Gastroesophageal sphincter (tissue), 3 donors: ENCODE measurements around the gene HS2ST1.

Experiments used
- EP300 ChIP-seq: sonication (generic); formaldehyde crosslinking; IDR thresholded peaks from one replicate; pipeline ENCODE4 v1.6.1; 2017; ENCODE audit warnings: antibody characterized with exemption, mild to moderate bottlenecking
- POLR2A ChIP-seq, 2 donors: fragments of 450-650 bp; IDR thresholded peaks; one replicate each; pipeline ENCODE4 v1.6.1; 2017; ENCODE audit warnings: antibody characterized with exemption in 2 of 2, mild to moderate bottlenecking in 2 of 2, moderate library complexity in 1 of 2
- TF ChIP-seq, protein P1 (sequence below), 4 experiments: fragments of 200-600 bp in 2 of 4; fragments of 450-650 bp in 2 of 4; sonication (generic) in 1 of 4; IDR thresholded peaks; one replicate each; pipeline ENCODE4 v1.5.1; 2017 to 2019; ENCODE audit warnings: antibody characterized with exemption in 4 of 4, mild to moderate bottlenecking in 2 of 4, moderate library complexity in 2 of 4

DNA sequence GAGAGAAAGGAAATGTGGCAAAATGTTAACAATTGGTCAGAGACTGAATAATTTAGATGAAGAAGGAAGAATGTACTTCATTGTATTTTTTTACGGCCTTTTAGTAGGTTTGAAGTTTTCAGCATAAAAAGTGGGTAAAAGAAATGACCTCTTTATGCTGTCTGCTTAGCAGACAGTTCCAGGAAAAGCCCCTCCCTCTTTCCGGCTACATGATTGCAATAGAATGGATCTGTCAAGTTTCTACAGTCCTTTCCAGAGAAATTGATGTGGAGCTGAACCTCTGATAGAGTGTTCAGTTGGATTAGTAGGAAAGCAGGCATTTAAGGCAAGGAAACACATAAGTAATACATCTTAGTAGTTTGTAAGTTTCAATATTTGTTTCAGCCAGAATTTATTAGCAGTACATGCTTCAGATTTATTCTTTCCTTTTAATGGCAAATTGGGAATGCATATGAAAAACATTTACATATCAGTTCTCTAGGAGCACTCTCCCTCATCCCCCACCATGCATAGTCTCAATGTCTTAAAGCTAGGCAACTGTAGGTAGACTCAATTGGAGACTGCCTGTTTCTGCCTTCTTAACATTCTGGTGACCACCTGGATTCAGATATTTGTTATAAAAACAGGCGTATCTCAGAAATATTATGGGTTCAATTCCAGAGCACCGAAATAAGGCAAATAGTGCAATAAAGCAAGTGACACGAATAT lies 36.4 kb downstream of the HS2ST1 start:
- no peak for TF ChIP-seq POLR2A (IDR thresholded peaks at IDR 0.05)
- TF ChIP-seq EP300, result no peak
- TF ChIP-seq, protein P1, sequence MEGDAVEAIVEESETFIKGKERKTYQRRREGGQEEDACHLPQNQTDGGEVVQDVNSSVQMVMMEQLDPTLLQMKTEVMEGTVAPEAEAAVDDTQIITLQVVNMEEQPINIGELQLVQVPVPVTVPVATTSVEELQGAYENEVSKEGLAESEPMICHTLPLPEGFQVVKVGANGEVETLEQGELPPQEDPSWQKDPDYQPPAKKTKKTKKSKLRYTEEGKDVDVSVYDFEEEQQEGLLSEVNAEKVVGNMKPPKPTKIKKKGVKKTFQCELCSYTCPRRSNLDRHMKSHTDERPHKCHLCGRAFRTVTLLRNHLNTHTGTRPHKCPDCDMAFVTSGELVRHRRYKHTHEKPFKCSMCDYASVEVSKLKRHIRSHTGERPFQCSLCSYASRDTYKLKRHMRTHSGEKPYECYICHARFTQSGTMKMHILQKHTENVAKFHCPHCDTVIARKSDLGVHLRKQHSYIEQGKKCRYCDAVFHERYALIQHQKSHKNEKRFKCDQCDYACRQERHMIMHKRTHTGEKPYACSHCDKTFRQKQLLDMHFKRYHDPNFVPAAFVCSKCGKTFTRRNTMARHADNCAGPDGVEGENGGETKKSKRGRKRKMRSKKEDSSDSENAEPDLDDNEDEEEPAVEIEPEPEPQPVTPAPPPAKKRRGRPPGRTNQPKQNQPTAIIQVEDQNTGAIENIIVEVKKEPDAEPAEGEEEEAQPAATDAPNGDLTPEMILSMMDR (IDR thresholded peaks at IDR 0.05), result no peak
